Subcutaneous adipose tissue (tissue), 4 donors: ENCODE results near the gene TTLL6. TPM values are rescaled to one million over a fixed set of nuclear protein-coding genes. Genes with fewer than 3 reads are reported as not detected.

Source experiments
- CTCF ChIP-seq: fragments of 450-650 bp; IDR thresholded peaks from one replicate; pipeline ENCODE4 v1.5.1; 2016; ENCODE audit warnings: low read depth, mild to moderate bottlenecking, control low read depth, antibody characterized with exemption, moderate library complexity
- total RNA-seq, 4 donors: library from RNA; depleted of rRNA; stranded (reverse); fragments of >200 nt; gene quantifications; one replicate each; pipeline ENCODE4 v1.1.0, GENCODE V29; 2016

Gene TTLL6
- total RNA-seq, 4 donors from 2014 or later, result 0.66 to 0.75 TPM; not detected in 2

GRCh38 chr17:48843187-48843900, 26.3 kb upstream of the TTLL6 start:
- TF ChIP-seq CTCF, result no peak

- TF ChIP-seq CTCF, result no peak
Observed at GRCh38 chr17:48842746-48843145, 25.7 kb upstream of the TTLL6 start.

- no peak for TF ChIP-seq CTCF
Observed at GRCh38 chr17:48841395-48841831, 24.4 kb upstream of the TTLL6 start.

GRCh38 chr17:48840441-48840840, 23.4 kb upstream of the TTLL6 start:
- TF ChIP-seq CTCF, result no peak

GRCh38 chr17:48835971-48836370, 18.9 kb upstream of the TTLL6 start:
- no peak for TF ChIP-seq CTCF

GRCh38 chr17:48834973-48835372, 17.9 kb upstream of the TTLL6 start:
- TF ChIP-seq CTCF, result no peak

GRCh38 chr17:48831549-48831883, 14.5 kb upstream of the TTLL6 start:
- TF ChIP-seq CTCF, result no peak
